Measurements from ENCODE around the gene ITGAE. TPM values are rescaled to one million over a fixed set of nuclear protein-coding genes. Genes with fewer than 3 reads are reported as not detected.

The ITGAE gene
- total and polyA plus RNA-seq, 2 donors from 2014 or later = 16.5 to 46.3 TPM

DNA sequence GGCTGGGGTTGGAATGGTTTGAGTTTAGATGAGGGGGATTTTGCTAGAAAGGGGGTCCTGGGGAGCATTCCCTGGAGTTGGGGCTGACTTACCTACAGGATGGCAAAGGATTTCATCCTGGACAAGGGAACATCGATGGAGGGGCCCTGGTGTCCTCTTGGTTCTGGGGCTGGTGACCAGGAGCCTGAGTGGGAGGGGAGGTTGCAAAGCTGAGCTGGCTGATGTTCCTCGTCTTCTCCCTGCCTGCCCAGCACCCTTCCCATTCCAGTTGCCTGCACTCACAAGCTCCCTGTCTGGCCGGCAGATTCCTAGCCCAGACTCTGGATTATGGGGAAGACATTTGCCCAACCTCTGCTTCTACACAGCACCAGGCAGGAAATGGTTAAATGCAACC is 37.2 kb downstream of the ITGAE start:
- FAIRE-seq (no peak), DNase-seq (peak in 1 of 5 donors; percentile 32)
- Histone ChIP-seq H3K27me3 (ENCODE audit: control insufficient read depth, insufficient read depth, low read length) (no peaks in the 10 kb centered on the region), H3K27ac (ENCODE audit: low read depth in 2 of 2, low read length in 2 of 2) (no peak overlapping the region), H3K9ac (ENCODE audit: low read length in 3 of 3) (no peak overlapping the region), H3K9me3 (ENCODE audit: control insufficient read depth in 2 of 3, insufficient read depth in 1 of 3, low read length in 3 of 3) (peaks cover 0 to 9% (median 0%) of the 10 kb centered on the region in 3 donors), H3K4me1 (ENCODE audit: control insufficient read depth in 2 of 3, insufficient read depth in 2 of 3, low read depth in 1 of 3, low read length in 3 of 3) (no peaks in the 10 kb centered on the region), H3K36me3 (ENCODE audit: control insufficient read depth in 2 of 3, insufficient read depth in 3 of 3, low read length in 3 of 3) (no peaks in the 10 kb centered on the region), H3K4me3 (ENCODE audit: low read length in 3 of 3) (no peak overlapping the region)
- TF ChIP-seq, protein P1, sequence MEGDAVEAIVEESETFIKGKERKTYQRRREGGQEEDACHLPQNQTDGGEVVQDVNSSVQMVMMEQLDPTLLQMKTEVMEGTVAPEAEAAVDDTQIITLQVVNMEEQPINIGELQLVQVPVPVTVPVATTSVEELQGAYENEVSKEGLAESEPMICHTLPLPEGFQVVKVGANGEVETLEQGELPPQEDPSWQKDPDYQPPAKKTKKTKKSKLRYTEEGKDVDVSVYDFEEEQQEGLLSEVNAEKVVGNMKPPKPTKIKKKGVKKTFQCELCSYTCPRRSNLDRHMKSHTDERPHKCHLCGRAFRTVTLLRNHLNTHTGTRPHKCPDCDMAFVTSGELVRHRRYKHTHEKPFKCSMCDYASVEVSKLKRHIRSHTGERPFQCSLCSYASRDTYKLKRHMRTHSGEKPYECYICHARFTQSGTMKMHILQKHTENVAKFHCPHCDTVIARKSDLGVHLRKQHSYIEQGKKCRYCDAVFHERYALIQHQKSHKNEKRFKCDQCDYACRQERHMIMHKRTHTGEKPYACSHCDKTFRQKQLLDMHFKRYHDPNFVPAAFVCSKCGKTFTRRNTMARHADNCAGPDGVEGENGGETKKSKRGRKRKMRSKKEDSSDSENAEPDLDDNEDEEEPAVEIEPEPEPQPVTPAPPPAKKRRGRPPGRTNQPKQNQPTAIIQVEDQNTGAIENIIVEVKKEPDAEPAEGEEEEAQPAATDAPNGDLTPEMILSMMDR (IDR thresholded peaks at IDR 0.05; ENCODE audit: borderline replicate concordance, extremely low read depth, insufficient read depth) = no peak
- intact Hi-C loops (cut with DNase I) = no loop called here

DNA sequence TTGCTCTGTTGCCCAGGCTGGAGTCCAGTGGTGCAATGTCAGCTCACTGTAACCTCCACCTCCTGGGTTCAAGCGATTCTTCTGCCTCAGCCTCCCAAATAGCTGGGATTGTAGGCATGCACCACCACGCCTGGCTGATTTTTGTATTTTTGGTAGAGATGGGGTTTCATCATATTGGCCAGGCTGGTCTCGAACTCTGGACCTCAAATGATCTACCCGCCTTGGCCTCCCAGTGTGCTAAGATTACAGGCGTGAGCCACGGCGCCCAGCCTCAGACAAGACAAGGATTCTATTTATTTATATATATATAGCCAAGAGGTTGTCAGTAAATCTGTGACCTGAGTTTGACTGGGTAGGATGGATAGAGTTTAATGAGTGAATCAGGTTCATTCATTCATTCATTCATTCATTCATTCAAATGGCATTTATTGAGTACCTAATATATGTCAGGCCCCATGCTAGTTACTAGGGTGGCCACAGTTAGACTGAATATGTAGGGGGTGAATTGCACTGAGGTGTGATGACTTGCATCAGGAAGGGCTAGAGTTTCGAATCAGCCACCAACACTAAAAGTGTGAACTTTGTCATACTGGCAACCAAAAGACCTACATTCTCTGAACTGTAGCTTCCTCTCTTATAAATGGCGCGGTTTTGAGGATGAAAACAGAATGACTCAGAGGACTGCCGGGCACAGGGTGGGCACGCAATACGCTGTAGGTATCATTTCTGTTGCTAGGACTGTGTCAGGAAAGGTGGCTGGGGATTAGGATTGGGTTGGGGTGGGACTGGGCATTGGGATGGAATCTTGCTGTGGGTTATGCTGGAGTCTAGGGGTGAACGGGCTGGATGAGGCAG is 37.8 kb downstream of the ITGAE start:
- Histone ChIP-seq H3K9ac (ENCODE audit: low read length in 3 of 3) (no peak overlapping the region), H3K27ac (ENCODE audit: low read depth in 2 of 2, low read length in 2 of 2) (no peak overlapping the region), H3K36me3 (ENCODE audit: control insufficient read depth in 2 of 3, insufficient read depth in 3 of 3, low read length in 3 of 3) (no peaks in the 10 kb centered on the region), H3K27me3 (ENCODE audit: control insufficient read depth, insufficient read depth, low read length) (no peaks in the 10 kb centered on the region), H3K4me1 (ENCODE audit: control insufficient read depth in 2 of 3, insufficient read depth in 2 of 3, low read depth in 1 of 3, low read length in 3 of 3) (no peaks in the 10 kb centered on the region), H3K9me3 (ENCODE audit: control insufficient read depth in 2 of 3, insufficient read depth in 1 of 3, low read length in 3 of 3) (peaks cover 0 to 9% (median 0%) of the 10 kb centered on the region in 3 donors), H3K4me3 (ENCODE audit: low read length in 3 of 3) (no peak overlapping the region)
- peak in 1 of 5 donors; percentile 22 for DNase-seq
- TF ChIP-seq, protein P1 (IDR thresholded peaks at IDR 0.05; ENCODE audit: borderline replicate concordance, extremely low read depth, insufficient read depth) = no peak
- FAIRE-seq = no peak
- intact Hi-C loops (cut with DNase I) = no loop called here

DNA sequence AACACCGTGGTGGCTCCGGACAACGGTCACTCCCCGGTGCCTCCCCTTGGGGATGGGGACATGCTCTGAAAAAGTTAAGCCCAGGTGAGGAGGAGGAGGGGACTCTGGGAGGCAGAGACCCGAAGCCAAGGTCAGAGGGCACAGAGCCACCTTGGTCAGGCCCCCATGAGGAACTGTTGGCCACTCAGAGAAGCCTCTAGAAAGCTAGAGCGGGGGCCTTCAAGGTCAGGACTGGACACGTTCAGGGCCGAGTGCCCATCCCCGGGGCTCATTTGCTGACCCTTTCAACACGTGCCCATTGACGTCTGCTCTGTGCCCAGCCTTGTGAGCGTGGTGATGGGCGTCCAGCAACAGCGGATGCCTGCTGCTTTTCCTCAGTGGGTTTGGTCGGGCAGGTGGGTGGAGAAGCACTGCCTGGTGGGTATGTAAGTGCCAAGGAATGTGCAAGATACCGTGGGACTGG is 39.0 kb downstream of the ITGAE start:
- Histone ChIP-seq H3K27me3 (ENCODE audit: control insufficient read depth, insufficient read depth, low read length) (no peaks in the 10 kb centered on the region), H3K36me3 (ENCODE audit: control insufficient read depth in 2 of 3, insufficient read depth in 3 of 3, low read length in 3 of 3) (no peaks in the 10 kb centered on the region), H3K9ac (ENCODE audit: low read length in 3 of 3) (no peak overlapping the region), H3K4me1 (ENCODE audit: control insufficient read depth in 2 of 3, insufficient read depth in 2 of 3, low read depth in 1 of 3, low read length in 3 of 3) (no peaks in the 10 kb centered on the region), H3K9me3 (ENCODE audit: control insufficient read depth in 2 of 3, insufficient read depth in 1 of 3, low read length in 3 of 3) (peaks cover 0 to 9% (median 0%) of the 10 kb centered on the region in 3 donors), H3K27ac (ENCODE audit: low read depth in 2 of 2, low read length in 2 of 2) (no peak overlapping the region), H3K4me3 (ENCODE audit: low read length in 3 of 3) (no peak overlapping the region)
- DNase-seq (no peak), FAIRE-seq (no peak)
- intact Hi-C loops (cut with DNase I) = no loop called here
- TF ChIP-seq, protein P1 (IDR thresholded peaks at IDR 0.05; ENCODE audit: borderline replicate concordance, extremely low read depth, insufficient read depth) = no peak

Data from kidney (tissue), 14 donors.